HG03439 (cell line): ENCODE measurements around the gene PLCB4.
"Not testable (repeated sequence)": the region's sequence is repeated elsewhere in the genome, so short reads cannot be mapped to it uniquely, and the experiment has no call there.

ENCODE experiments used
- ATAC-seq: cut with Tn5 transposase; IDR thresholded peaks from one replicate; pipeline ENCODE4 v1.9.1; 2021; ENCODE audit warnings: mild to moderate bottlenecking, moderate library complexity; ENCODE audit not compliant: unreplicated experiment

Gene PLCB4

DNA sequence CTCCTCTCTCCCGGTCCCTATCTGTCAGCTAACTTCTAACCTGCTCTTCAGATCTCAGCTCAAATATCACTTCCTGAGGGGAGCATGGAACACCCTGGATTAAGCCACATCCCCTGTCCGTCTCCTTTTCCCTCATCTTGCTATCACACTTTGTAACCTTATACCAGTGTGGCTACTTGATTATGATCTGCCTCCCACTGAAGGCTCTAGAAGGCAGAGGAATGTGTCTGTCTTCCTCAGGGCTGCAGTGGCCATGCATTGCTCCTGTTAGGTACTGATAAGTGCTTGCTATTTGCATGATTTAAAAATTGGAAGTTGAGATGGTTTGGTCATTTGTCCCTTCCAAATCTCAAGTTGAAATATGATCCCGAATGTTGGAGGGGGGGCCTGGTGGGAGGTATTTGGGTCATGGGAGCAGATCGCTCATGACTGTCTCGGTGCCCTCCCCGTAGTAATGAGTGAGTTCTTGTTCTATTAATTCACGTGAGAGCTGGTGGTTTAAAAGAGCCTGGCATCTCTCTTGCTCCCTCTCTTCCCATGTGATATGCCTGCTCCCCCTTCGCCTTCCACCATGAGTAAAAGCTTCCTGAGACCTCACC, 71.4 kb downstream of the PLCB4 start:
- no peak for ATAC-seq

DNA sequence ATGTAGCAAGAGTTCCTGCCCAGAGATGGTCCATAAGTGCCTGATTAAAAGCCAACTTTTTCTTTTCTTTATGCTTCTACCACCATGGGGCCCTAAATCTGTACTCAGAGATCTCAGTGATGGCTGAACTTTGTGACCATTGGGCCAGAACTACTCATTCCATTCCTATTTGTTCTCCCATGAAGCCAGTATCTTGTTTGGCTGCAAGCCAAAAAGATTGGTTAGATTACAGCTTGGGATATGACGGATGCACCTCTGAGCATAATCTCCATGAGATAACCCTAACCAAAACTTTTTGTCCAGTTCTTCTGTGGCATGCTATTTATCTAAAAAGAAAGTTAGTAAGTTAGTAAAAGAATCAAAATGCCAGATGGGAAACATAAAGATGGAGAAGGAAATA, 72.2 kb downstream of the PLCB4 start:
- no peak for ATAC-seq

DNA sequence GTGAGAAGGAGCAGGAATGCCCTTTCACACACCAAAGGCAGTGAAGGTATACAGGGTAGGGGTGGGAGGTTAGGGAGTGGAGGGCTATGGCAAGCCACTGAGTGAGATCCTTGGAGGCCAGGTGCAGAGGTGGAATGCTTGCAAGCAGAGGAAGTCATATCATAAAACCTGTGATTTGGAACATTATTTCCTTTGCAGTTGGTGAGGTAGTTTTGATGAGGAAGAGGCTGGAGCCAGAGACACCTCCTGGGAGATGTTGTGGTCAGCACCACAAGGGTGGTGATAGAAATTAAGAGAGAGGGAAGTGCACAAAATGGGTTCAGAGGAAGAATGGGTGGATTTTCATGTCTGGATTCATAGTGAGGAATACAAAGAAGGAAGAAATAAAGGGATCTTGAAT, 73.0 kb downstream of the PLCB4 start:
- ATAC-seq = no peak

DNA sequence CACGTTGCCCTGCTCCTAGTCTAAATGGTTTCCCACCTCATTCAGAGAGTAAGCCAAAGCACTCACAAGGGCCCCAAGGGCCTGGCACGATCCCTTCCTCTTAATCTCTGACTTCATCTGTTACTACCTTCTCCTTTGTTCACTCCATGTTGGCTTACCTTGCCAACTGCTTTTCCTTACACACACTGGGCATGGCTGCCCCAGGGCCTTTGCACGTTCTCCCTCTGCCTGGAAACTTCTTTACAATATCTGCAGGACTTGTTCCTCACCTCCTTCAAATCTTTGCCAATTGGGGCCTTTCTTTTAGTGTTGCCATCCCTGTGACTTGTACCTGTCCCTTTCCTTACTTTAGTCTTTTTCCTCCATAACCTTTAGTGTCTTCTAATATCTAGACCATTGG, 73.9 kb downstream of the PLCB4 start:
- ATAC-seq = no peak

DNA sequence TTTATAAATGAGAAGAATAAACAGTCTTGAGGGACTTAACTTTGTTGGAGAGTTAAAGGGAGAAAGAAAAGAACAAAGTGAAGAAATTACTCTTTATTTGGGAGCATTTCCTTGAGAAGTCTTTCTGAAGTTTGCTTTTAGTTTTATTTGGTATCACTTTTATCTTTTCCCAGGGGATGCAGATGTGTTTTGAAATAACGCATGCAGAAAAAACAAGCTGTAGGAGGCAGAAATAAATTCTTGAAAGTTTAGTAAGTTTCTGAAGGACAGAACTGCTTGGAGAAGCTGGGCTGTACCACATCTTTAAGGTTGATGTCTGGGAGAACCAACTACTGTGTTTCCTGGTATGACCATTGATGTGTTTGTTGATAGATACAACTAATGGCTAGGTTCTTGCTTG, 75.0 kb downstream of the PLCB4 start:
- no peak for ATAC-seq

DNA sequence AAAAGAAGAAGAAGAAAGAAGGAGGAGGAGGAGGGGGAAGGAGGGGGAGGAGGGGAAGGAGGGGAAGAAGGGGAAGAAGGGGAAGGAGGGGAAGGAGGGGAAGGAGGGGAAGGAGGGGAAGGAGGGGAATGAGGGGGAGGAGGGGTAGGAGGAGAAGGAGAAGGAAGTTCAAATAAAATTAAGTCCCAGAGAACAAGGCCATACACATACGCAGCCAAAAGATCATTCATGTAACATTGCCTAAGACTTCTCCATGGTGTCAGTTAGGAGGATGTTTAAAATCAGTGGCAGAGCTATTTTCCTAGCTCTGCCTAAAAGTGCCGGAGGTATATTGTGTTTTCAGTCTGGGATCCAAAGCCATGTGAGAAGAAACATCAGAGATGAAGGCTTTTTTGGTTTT, 75.8 kb downstream of the PLCB4 start:
- no peak for ATAC-seq

DNA sequence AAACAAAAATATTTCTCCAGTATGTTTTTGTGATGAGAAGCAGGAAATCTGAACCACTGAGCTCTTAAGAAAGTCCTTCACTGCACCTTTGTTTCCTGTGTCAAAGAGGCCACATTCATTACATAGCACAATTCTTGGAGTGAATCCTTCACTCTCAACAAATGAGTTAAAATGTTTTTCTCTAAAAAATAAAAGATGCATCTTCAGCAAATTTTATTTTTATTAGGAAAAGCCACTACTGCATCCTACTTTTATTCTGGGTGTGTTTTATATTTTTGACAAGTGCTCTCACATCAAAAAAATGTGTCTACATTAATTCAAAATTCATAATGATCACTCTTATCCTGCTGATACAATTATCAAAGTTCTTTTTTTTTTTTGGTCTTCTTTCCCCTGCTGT, 76.3 kb downstream of the PLCB4 start:
- no peak for ATAC-seq

DNA sequence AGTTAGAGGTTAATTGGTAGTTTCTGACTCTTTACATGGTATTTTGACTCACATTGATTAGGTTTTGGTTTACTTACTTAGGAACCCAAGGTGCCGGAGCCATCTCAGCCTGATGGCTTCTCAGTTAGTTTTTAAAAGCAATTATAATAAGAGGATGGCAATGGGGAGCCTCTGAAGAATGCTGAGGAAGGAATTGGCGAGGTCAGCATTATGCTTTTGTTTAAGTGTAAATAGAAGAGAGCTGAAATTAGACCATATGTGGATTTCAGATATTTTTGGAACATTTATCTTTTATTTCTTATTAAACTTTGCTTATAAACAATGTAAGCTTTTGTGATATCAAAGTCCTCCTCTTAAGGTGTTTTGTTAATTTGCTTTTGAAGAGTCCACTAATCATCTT, 77.8 kb downstream of the PLCB4 start:
- no peak for ATAC-seq

DNA sequence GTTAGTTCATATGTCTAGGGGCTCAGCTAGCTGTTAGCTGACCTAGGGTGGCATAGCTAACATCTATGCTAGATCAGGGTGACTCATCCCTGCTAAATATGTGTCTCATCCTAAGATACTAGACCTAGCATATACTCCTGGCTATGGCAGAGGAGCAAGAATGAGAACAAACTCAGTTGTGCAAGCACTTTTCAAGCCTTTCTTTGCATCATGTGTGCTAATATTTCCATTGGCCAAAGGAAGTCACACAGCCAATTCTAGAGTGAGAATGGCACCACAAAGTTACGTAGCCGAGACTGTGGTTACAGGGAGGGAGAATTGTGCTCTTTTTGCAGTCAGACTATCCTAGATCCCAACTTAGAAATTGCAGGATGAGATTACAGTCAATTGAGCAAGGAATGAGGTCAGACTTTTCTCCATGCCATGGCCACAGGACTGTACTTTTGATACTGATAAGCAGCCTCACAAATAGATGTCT, 78.7 kb downstream of the PLCB4 start:
- ATAC-seq = no peak

DNA sequence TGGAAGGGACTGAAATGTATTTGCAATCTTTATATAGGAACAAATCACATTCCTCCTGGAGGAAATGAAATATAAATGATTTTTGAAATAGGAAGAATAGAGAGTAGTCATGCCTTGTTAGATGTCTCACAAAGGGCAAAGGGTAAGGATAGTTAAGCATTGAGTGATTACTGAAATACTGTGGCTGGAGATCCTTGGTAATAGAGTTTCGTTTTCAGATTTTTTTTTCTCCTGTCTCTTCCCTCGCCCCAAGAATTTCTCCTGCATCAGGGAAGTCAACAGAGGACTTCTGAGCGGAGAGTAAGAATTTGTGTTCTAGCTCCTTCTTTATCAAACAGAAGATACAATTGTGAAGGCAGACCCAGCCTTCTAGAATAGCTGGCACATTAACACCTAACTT, 79.4 kb downstream of the PLCB4 start:
- no peak for ATAC-seq

DNA sequence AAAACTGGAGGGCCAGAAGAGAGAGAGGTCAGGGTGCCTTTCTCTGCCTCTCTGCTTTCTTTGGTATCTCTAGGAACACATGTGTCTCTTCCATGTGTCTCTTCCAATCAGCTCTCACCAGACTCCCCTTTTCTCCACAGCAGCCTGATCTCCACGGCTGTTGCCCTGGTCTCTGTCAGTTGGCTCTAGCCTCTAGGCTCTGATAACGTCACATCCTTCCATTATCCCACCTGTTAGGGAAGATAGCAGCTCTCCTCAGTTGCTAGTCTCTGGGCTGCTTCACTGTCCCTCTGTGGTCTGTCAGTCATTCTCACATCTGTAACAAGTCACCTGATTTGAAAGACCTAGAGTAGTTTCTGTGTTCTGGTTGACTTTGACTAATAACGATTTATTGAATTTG, 80.2 kb downstream of the PLCB4 start:
- no peak for ATAC-seq

DNA sequence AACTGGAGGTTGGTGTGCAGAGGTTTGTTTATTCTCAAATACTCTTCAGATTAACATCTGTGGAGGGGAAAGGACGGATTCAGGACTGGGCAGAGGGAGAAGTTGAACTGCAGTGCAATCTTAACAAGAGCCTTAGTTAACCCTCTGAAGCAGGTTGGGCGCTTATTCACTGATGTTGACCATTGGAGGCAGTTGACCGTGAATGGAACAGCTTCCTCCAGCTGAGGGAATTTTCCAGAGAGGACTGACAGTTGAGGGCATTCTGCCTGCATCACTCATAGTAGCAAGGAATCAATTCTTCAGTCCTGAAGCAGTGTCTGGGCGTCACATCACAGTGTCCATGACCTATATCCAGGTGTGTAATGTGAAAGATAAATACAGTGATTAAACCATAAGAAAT, 80.9 kb downstream of the PLCB4 start:
- ATAC-seq = no peak

DNA sequence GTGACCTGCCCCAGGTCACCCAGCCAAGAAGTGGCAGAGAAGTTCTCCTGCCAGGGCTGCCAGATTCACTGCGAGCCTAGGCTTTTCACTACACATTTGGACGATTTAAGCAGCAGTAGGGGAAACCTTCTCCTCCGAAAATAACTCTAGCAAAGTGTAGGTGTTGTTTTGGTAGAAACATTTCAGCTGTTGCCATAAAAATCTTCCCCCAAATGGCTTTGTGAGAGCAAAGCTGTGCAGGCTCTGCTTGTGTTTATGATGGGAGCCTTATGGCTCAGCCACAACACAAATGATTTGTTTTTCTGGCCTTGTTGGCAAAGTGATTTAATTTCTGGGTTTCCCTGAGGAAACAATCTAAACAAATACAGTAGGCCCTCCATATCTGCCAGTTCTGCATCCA, 81.8 kb downstream of the PLCB4 start:
- no peak for ATAC-seq

DNA sequence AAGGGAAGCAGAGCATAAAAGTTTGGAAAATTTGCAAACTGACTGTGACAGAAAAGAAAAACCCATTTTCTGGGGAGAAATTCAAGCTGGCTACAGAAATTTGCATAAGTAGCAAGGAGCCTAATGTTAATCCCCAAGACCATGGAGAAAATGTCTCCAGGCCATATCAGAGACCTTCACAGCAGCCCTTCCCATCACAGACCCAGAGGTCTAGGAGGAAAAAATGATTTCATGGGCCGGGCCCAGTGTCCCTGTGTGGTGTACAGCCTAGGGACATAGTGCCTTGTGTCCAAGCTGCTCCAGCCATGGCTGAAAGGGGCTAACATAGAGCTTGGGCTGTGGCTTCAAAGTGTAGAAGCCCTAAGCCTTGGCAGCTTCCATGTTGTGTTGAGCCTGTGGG, 83.3 kb downstream of the PLCB4 start:
- not testable (repeated sequence) for ATAC-seq

DNA sequence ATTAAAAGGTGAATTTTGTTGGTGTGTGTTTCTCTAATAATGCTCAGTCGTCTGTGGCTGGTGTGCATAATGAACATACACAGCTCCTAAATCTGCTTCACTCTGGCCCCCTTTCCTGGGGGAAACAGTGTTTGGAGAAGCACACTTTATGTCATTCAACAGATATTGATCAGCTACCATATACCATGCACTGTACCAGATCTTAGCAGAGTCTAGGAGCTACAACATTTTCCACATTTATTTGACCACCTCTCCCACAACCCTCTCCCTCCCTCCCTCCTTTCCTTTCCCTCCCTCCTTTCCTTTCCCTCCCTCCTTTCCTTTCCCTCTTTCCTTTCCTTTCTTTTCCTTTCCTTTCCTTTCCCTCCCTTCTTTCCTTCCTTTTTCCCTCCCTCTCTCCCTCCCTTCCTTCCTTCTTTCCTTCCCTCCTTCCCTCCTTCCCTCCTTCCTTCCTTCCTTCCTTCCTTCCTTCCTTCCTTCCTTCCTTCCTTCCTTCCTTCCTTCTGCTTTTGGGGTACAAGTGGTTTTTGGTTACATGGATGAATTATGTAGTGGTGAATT, 85.7 kb downstream of the PLCB4 start:
- ATAC-seq = no peak

DNA sequence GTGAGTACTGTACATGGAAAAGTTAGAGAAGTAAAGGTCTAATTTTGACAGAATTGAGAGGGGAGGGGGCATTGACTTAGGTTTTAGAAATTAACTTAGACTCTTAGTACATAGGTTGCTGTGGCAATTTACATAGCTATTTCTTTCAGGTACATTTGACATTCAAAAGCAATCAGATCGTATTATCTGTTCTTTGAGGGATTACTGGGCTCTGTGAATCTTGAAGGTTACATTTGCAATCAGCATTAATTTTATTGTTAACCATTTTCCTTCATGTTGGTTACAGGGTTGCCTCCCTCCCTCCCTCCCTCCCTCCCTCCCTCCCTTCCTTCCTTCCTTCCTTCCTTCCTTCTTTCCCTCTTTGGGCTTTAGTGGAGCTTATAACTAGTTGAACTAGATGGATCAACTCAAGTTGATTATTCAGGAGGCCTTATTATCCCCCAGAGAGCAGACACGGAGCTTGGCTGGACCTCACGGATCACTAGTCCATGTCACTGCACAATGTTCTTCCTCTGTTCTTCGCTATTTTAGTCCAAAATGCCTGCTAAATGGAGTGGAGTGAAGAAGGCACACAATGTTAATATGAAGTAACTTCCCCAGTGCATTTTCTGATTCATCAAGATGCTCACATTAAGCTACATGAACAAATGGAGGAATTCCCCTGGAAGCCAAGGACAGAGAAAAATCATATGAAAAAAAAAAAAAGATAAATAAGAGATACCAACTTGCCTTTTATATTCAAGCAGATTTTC, 87.8 kb downstream of the PLCB4 start:
- no peak for ATAC-seq

DNA sequence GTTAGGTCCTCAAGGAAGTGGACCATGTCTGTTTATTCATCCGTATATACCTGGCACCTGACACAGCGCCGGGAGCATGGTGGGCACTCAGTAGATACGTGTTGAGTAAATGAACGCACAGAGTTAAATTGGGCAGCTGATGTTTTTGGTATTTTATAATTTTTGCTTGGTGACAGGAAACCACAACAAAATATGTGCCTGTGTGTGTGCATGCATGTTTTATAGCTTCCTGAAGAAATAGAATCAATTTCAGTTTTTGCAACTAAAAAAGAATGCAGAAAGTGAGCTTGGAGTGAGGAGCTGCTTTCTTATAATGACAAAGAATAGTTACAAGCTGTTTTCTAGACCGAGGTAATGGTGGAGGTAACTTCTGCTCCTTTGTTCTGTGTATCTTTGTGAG, 91.4 kb downstream of the PLCB4 start:
- ATAC-seq = no peak

DNA sequence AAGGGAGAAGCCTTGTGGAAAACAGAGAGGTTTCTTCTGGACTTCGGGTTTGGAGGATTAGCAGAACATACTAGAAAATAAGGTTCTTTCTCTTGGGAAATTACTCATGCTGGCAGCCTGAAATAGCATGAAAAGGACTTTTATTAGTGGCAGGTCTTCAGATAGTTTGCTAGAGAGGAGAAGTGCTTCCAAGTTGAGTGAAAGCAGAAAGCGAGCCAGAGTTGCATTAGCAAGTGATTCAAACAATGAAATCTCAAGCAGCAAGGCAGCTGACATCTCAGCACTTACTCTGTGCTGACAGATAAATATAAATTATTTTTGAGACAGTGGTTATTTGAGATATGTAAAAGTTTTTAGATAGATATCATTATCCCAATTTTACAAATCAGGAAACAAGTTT, 91.9 kb downstream of the PLCB4 start:
- ATAC-seq = no peak

DNA sequence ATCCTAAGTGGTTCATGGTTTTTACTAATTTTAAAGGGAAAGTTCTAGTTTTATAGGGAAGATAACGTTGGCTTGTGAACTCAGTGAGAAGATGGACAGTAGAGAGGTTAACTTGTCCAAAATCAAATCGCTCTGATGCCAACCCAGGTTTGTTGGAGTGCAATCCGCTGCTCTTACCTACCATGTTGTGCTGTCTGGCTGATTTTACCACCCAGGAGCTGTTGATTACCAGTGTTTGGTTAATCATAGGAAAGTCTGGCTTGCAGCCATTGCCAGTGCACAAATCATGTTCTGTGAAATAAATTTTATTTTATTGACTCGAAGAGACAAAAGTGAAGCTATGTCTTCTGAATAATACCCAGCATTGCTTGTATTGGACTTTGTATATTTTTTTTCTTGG, 92.4 kb downstream of the PLCB4 start:
- ATAC-seq = no peak

DNA sequence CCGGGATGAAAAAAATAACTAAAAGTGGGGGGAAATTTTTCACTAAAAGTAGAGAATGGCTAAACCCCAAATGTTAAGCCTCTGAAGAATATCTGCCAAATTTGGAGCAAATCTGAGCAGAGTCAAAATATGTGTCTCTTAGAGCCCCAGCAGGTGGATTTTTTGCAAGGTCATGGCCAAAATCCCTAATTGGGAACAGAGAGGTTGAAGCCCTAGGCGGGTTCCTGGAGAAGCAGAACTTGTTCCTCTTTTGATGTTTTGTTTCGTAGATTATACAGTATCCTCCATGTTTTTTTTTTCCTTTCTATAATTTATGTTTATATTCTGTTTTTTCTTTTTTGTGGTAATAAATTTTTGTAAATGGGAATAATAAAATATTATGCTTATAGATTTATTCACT, 94.4 kb downstream of the PLCB4 start:
- no peak for ATAC-seq

DNA sequence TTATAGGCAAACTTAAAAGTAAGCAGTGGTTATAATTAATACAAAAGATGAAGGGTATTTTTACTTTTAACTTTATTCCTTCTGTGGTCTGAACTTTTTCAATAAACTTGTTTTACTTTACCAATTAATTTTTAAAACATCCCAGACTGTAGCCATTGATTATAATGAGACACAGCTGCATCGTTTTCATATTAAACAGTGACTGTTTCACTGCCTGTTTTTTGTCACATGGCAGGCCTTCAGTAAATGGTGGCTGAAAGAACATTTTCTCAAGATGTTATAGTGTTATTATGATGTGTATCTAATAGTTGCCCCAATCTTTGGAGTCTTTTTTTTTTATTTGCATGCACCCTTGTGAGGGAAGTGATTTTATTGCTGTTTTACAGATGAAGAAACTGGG, 95.1 kb downstream of the PLCB4 start:
- ATAC-seq = no peak

DNA sequence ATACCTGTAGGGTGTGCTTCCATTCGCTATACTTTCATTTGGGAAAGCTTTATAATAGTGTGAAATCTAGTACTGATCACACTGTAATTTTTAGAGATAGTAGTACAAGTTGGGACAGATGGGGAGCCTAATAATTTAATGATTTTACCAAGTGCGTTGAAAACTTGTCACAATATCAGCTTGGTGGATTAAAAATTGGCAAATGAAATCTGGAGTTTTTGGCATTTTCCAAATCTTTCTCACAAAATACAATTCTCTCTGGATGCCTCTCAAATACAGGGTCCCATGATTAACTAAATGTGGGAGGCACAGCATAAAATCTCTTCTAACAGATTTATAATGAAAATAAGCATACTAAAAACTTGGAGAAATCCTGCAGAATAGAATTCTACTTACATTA, 96.4 kb downstream of the PLCB4 start:
- ATAC-seq = no peak
